PC-9 (cell line): ENCODE results near the gene DUSP22. TPM values are rescaled to one million over a fixed set of nuclear protein-coding genes. Genes with fewer than 3 reads are reported as not detected.

Source experiments
- BruUV-seq: library from RNA; stranded (reverse); fragments of 400-500 nt; replicated peaks from 2 replicates; lab custom pipeline; 2021; lab: Mats Ljungman, UMichigan
- CTCF ChIA-PET: fragments of 300-600 bp; sonication (Branson Sonifier 250); formaldehyde crosslinking; loops from one replicate; lab custom pipeline; 2022; ENCODE audit warnings: antibody characterized with exemption; lab: Charles Lee
- POLR2A ChIA-PET: fragments of 300-600 bp; sonication (Branson Sonifier 250); formaldehyde crosslinking; loops from one replicate; lab custom pipeline; 2022; ENCODE audit warnings: antibody characterized with exemption; ENCODE audit not compliant: unreplicated experiment; lab: Charles Lee
- DNase-seq, 2 experiments: peaks; one replicate each; pipeline versions ENCODE4 v3.0.0 to v3.0.0-alpha.2; 2015 to 2022; ENCODE audit warnings: mixed read lengths in 1 of 2
- H2AFZ ChIP-seq: fragments of 200-600 bp; sonication (generic); 2 replicates; pipeline ENCODE4 v1.8.1; 2017; ENCODE audit warnings: antibody characterized with exemption
- H3F3A ChIP-seq: fragments of 200-600 bp; sonication (generic); 2 replicates; pipeline ENCODE4 v1.8.1; 2017; ENCODE audit warnings: antibody characterized with exemption, mild to moderate bottlenecking, low read depth; ENCODE audit not compliant: insufficient read depth
- H3K27ac ChIP-seq: fragments of 200-600 bp; sonication (generic); 2 replicates; pipeline ENCODE4 v1.6.1; 2016; ENCODE audit warnings: mixed run types
- H3K27me3 ChIP-seq: fragments of 200-600 bp; sonication (generic); 2 replicates; pipeline ENCODE4 v1.6.1; 2016; ENCODE audit warnings: low read depth, mixed run types; ENCODE audit not compliant: insufficient read depth
- H3K36me3 ChIP-seq: fragments of 200-600 bp; sonication (generic); 2 replicates; pipeline ENCODE4 v1.6.1; 2016; ENCODE audit warnings: low read depth, mixed run types
- H3K4me1 ChIP-seq: fragments of 200-600 bp; sonication (generic); replicated peaks from 2 replicates; pipeline ENCODE4 v1.6.1; 2016; ENCODE audit warnings: mixed run types; ENCODE audit not compliant: insufficient read depth
- H3K4me2 ChIP-seq: fragments of 200-600 bp; sonication (generic); 2 replicates; pipeline ENCODE4 v1.6.1; 2017; ENCODE audit warnings: mixed run types
- H3K4me3 ChIP-seq: fragments of 200-600 bp; sonication (generic); 2 replicates; pipeline ENCODE4 v1.6.1; 2016; ENCODE audit warnings: mixed run types
- H3K79me2 ChIP-seq: fragments of 200-600 bp; sonication (generic); 2 replicates; pipeline ENCODE4 v1.6.1; 2017; ENCODE audit warnings: low read depth, mixed run types
- H3K9me2 ChIP-seq: fragments of 200-600 bp; sonication (generic); 2 replicates; pipeline ENCODE4 v1.8.1; 2017; ENCODE audit warnings: mild to moderate bottlenecking; ENCODE audit not compliant: insufficient read depth
- H3K9me3 ChIP-seq: fragments of 200-600 bp; sonication (generic); 2 replicates; pipeline ENCODE4 v1.8.1; 2016; ENCODE audit warnings: low read depth; ENCODE audit not compliant: insufficient read depth
- H4K20me1 ChIP-seq: fragments of 200-600 bp; sonication (generic); 2 replicates; pipeline ENCODE4 v1.8.1; 2017; ENCODE audit not compliant: insufficient read depth
- EZH2 ChIP-seq: fragments of 200-600 bp; sonication (generic); IDR thresholded peaks from 2 replicates; pipeline ENCODE4 v1.8.0; 2017; ENCODE audit warnings: antibody characterized with exemption, low read depth
- intact Hi-C: fragments of 100-400 bp; cut with micrococcal nuclease; formaldehyde crosslinking; loops from one replicate; pipeline ENCODE4 v1.10.0; 2022; ENCODE audit not compliant: unreplicated experiment
- total RNA-seq: library from RNA; stranded (reverse); gene quantifications from 2 replicates; pipeline ENCODE4 v1.2.3, GENCODE V29; 2021
- TF ChIP-seq, protein P1 (sequence below): fragments of 200-600 bp; sonication (generic); conservative IDR thresholded peaks from 2 replicates; pipeline ENCODE4 v1.6.1; 2017; ENCODE audit warnings: mixed run types, antibody characterized with exemption, mild to moderate bottlenecking, moderate library complexity

DUSP22 gene
- total RNA-seq, 1 experiment from 2014 or later: 25.5 TPM

DNA sequence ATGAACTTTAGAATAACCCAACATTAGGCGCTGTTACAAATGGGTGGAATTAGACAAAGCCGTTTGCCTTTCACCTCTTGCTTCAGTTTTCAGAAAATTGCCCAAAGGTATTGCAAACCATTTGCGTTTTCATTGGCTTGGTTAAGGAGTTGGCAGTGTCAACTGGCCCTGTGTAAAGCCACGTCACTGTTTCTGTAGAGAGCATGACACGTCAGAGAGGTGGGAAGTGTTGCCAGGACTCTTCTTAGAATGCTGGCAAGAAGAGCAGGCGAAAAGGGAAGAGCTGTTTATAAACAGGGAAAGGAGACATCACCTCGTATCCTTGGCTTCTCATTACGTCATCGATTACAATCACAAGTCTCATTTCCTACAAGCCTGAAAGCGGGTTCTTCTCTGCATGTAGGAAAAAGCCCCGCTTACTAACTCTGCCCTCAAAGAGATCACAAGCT is 95.0 kb downstream of the DUSP22 start:
- TF ChIP-seq EZH2: no peak
- TF ChIP-seq, protein P1, sequence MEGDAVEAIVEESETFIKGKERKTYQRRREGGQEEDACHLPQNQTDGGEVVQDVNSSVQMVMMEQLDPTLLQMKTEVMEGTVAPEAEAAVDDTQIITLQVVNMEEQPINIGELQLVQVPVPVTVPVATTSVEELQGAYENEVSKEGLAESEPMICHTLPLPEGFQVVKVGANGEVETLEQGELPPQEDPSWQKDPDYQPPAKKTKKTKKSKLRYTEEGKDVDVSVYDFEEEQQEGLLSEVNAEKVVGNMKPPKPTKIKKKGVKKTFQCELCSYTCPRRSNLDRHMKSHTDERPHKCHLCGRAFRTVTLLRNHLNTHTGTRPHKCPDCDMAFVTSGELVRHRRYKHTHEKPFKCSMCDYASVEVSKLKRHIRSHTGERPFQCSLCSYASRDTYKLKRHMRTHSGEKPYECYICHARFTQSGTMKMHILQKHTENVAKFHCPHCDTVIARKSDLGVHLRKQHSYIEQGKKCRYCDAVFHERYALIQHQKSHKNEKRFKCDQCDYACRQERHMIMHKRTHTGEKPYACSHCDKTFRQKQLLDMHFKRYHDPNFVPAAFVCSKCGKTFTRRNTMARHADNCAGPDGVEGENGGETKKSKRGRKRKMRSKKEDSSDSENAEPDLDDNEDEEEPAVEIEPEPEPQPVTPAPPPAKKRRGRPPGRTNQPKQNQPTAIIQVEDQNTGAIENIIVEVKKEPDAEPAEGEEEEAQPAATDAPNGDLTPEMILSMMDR: no peak
- ChIA-PET POLR2A (no interaction called here), CTCF (interaction anchor here (0.7 kb wide), 1 partner anchor 1007 kb away, joined by 18 read pairs; no protein-coding TSS in a partner anchor)
- Histone ChIP-seq H3K27ac (no peak overlapping the region), H3K4me3 (no peak overlapping the region), H3K79me2 (no peaks in the 10 kb centered on the region), H3K4me1 (no peaks in the 10 kb centered on the region), H3K9me2 (no peaks in the 10 kb centered on the region), H2AFZ (no peak overlapping the region), H3K9me3 (no peaks in the 10 kb centered on the region), H3K27me3 (peaks cover 44% of the 10 kb centered on the region; the same call in 1 of the 2 replicates), H4K20me1 (no peaks in the 10 kb centered on the region), H3F3A (no peaks in the 10 kb centered on the region), H3K4me2 (no peak overlapping the region), H3K36me3 (no peaks in the 10 kb centered on the region)
- BruUV-seq: no TSS peak
- intact Hi-C loops: no loop called here
- no peak for DNase-seq

DNA sequence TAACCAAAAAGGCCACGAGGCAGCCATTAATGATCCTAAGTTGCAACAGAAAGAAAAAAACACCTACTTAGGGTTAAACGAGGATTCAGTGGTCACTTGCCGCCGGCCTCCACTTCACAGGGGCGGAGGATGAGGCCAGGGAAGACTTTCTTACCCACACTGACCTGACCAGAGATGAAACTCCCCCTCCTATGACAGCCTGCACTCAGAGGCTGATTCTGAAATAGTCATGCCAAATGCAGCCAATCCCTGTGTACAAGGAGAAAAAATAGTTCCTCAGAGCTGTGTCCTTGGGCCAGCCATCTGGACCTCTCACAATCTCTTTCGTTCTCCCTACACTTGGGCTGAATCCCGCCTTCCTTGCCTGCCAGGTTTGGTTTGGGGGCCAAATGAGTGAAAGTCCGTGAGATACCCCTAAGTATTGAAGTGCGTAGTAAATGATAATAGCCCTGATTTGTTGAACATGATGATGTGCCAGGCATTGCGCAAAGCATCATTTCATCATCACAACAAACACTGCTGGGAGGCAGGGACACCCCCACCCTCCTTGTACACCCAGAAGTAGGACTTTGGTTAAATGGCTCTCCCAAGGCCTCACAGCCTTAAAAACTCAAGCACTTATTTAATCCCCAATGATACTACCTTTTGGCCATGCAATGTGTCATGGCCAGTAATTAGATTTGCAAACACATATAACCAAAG is 96.1 kb downstream of the DUSP22 start:
- Histone ChIP-seq H3K27me3 (peaks cover 43% of the 10 kb centered on the region; the same call in 1 of the 2 replicates), H3F3A (no peaks in the 10 kb centered on the region), H3K9me3 (no peaks in the 10 kb centered on the region), H3K4me1 (no peaks in the 10 kb centered on the region), H3K4me2 (no peak overlapping the region), H3K36me3 (no peaks in the 10 kb centered on the region), H3K9me2 (no peaks in the 10 kb centered on the region), H3K79me2 (no peaks in the 10 kb centered on the region), H3K27ac (no peak overlapping the region), H3K4me3 (no peak overlapping the region), H2AFZ (no peak overlapping the region), H4K20me1 (no peaks in the 10 kb centered on the region)
- DNase-seq: no peak
- ChIA-PET CTCF (no interaction called here), POLR2A (no interaction called here)
- intact Hi-C loops: no loop called here
- no TSS peak for BruUV-seq
- TF ChIP-seq, protein P1: no peak
- no peak for TF ChIP-seq EZH2

DNA sequence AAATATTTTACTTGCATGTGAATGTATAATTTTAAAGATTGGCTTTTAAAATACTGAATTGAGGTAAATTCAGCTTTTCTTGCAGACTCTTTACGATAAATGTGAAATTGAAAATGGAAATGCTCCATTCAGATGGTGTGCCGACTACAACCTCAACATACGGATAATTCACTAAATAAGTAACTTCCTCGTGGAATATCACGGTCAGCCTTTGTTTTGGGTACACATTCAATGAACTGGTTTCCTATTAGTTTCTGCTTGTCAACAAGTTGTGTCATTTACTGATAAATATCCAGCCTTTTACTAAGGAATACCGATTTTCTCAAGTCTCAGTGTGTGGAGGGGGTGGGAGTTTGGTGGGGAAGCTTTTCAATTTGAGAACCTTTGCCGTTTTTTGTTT is 96.9 kb downstream of the DUSP22 start:
- Histone ChIP-seq H3K4me2 (no peak overlapping the region), H4K20me1 (no peaks in the 10 kb centered on the region), H3K4me3 (no peak overlapping the region), H3K79me2 (no peaks in the 10 kb centered on the region), H3K4me1 (no peaks in the 10 kb centered on the region), H3K36me3 (no peaks in the 10 kb centered on the region), H3K9me2 (no peaks in the 10 kb centered on the region), H3K27ac (no peak overlapping the region), H3K9me3 (no peaks in the 10 kb centered on the region), H2AFZ (no peak overlapping the region), H3F3A (no peaks in the 10 kb centered on the region), H3K27me3 (peaks cover 43% of the 10 kb centered on the region; the same call in 1 of the 2 replicates)
- BruUV-seq: no TSS peak
- TF ChIP-seq, protein P1: no peak
- no peak for TF ChIP-seq EZH2
- POLR2A ChIA-PET: no interaction called here
- CTCF ChIA-PET: no interaction called here
- intact Hi-C loops: no loop called here
- no peak for DNase-seq
